ENCODE results near the gene CACNA1H. TPM values are rescaled to one million over a fixed set of nuclear protein-coding genes. Genes with fewer than 3 reads are reported as not detected.
"Not testable (repeated sequence)": the region's sequence is repeated elsewhere in the genome, so short reads cannot be mapped to it uniquely, and the experiment has no call there.

Gene CACNA1H
- total RNA-seq, 2 experiments from 2014 or later = 0.86 to 0.98 TPM

- POLR2A ChIA-PET = no interaction called here
- Mint-ChIP-seq H3K4me3 (no peak overlapping the region), H3K36me3 (ENCODE audit: low read depth) (no peaks in the 10 kb centered on the region), H3K4me1 (peaks cover 5% of the 10 kb centered on the region), H3K27me3 (peaks cover 16% of the 10 kb centered on the region), H3K9me3 (ENCODE audit: low read depth) (peaks cover 8% of the 10 kb centered on the region), H3K27ac (no peak overlapping the region)
- ATAC-seq = no peak
- intact Hi-C loops (cut with DNase I, micrococcal nuclease) = no loop called here
- CTCF ChIA-PET = no interaction called here
- no peak for DNase-seq
Observed at GRCh38 chr16:1262846-1263221, 109.9 kb downstream of the CACNA1H start.

GRCh38 chr16:1263591-1264344 lies 110.9 kb downstream of the CACNA1H start:
- Mint-ChIP-seq H3K27ac (no peak overlapping the region), H3K4me1 (peaks cover 5% of the 10 kb centered on the region), H3K9me3 (ENCODE audit: low read depth) (peaks cover 8% of the 10 kb centered on the region), H3K36me3 (ENCODE audit: low read depth) (no peaks in the 10 kb centered on the region), H3K27me3 (peaks cover 16% of the 10 kb centered on the region), H3K4me3 (no peak overlapping the region)
- CTCF ChIA-PET = interaction anchor here (0.5 kb wide), 1 partner anchor 17 kb away, joined by 4 read pairs; no protein-coding TSS in a partner anchor
- intact Hi-C loops (cut with DNase I, micrococcal nuclease) = no loop called here
- DNase-seq = no peak
- ATAC-seq = no peak
- POLR2A ChIA-PET = no interaction called here

DNA sequence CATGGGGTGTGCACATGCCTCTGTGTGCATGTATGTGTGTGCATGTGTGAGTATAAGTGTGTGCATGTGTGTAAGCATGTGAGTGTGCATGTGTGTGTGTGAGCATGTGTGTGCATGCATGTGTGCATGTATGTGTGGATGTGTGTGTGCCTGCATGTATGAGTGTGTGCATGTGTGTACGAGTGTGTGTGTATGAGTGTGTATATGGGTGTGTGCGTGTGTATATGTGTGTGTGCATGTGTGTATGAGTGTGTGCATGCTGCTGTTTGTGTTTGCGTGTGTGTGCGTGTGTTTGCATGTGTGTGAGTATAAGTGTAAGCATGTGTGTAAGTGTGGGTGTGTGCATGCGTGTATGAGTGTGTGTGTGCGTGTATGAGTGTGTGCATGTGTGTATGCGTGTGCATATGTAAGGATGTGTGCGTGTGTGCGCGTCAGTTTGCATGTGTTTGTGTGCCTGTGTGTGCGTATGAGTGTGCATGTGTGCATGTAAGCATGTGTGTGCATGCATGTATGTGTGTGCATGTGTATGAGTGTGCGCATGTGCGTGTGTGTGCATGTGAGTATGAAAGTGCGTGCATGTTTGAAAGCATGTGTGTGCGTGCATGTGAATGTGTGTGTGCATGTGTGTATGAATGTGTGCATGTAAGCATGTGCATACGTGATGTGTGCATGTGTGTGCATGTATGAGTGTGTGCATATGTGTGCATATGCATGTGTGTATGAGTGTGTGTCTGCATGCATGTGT lies 111.6 kb downstream of the CACNA1H start:
- intact Hi-C loops (cut with DNase I, micrococcal nuclease) = no loop called here
- CTCF ChIA-PET = no interaction called here
- Mint-ChIP-seq H3K4me3 (no peak overlapping the region), H3K36me3 (ENCODE audit: low read depth) (no peaks in the 10 kb centered on the region), H3K27me3 (peaks cover 11% of the 10 kb centered on the region), H3K4me1 (no peaks in the 10 kb centered on the region), H3K9me3 (ENCODE audit: low read depth) (peaks cover 8% of the 10 kb centered on the region), H3K27ac (no peak overlapping the region)
- no peak for DNase-seq
- POLR2A ChIA-PET = no interaction called here
- ATAC-seq = no peak

DNA sequence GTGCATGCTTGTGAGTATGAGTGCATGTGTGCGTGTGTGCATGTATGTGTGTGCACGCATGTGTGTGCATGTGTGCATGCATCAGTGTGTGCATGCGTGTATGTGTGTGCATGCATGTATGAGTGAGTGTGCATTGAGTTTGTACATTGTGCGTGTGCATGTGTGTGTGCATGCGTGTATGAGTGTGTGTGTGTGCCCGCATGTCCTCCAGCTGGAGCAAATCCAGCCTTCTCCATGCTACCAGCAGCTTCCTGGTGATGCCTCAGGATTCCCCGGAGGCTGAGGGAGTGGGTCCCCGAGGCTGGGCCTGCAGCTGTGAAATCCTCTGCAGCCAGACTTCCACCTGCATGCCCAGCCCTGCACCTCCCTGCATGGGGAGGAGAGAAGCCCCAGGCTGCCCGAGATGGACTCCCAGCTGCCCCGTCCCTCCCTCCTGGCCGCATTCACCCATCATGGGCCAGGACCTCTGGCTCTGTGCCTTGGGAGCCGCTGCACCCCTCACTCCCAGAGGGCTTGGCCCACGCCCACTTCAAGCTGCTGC lies 112.3 kb downstream of the CACNA1H start:
- peaks cover 9% of the 10 kb centered on the region for H3K27me3 Mint-ChIP-seq
- intact Hi-C loops (cut with DNase I, micrococcal nuclease) = no loop called here
- no peaks in the 10 kb centered on the region for H3K4me1 Mint-ChIP-seq
- CTCF ChIA-PET = no interaction called here
- no peak overlapping the region for H3K27ac Mint-ChIP-seq
- H3K9me3 Mint-ChIP-seq (ENCODE audit: low read depth) = peaks cover 8% of the 10 kb centered on the region
- no peak for ATAC-seq
- POLR2A ChIA-PET = no interaction called here
- no peak for DNase-seq
- H3K4me3 Mint-ChIP-seq = no peak overlapping the region
- H3K36me3 Mint-ChIP-seq (ENCODE audit: low read depth) = no peaks in the 10 kb centered on the region

DNA sequence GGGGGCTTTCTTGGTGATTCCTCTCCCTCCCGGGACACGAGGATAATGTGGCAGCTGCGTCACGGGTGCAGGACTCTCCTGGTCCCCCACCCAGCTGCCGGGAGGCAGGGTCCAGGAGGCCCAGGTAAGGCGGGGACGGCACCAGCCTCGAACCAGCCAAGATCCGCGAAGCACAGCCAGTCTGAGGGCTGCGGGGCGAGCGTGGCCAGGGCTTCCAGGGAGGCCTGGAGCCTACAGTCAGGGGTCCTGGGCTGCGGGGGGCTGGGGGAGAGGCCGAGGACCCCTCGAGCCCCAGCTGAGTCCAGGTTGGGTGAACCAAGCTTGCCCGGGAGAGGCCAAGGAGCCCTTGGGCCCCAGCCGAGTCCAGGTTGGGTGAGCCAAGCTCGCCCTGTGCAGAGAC lies 112.9 kb downstream of the CACNA1H start:
- H3K27ac Mint-ChIP-seq = no peak overlapping the region
- no peaks in the 10 kb centered on the region for H3K36me3 Mint-ChIP-seq (ENCODE audit: low read depth)
- peaks cover 4% of the 10 kb centered on the region for H3K27me3 Mint-ChIP-seq
- CTCF ChIA-PET = no interaction called here
- no peaks in the 10 kb centered on the region for H3K4me1 Mint-ChIP-seq
- DNase-seq = no peak
- peaks cover 8% of the 10 kb centered on the region for H3K9me3 Mint-ChIP-seq (ENCODE audit: low read depth)
- ATAC-seq = no peak
- POLR2A ChIA-PET = no interaction called here
- H3K4me3 Mint-ChIP-seq = no peak overlapping the region
- intact Hi-C loops (cut with DNase I, micrococcal nuclease) = no loop called here

DNA sequence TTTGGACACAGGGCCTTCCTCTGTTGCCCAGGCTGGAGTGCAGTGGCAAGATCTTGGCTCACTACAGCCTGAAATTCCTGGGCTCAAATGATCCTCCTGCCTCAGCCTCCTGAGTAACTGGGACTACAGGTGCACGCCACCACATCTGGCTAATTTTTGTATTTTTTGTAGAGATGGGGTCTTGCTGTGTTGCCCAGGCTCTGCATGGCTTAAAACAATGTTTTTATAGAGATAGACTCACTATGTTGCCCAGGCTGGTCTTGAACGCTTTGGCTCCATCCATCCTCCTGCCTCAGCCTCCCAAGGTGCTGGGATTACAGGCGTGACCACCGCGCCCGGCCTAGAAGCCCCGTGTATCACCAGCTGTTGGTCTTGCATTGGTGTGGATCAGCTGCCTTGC lies 116.5 kb downstream of the CACNA1H start:
- DNase-seq; H3K4me3 Mint-ChIP-seq; H3K36me3 Mint-ChIP-seq (ENCODE audit: low read depth); POLR2A ChIA-PET; H3K27ac Mint-ChIP-seq; H3K9me3 Mint-ChIP-seq (ENCODE audit: low read depth); ATAC-seq; H3K27me3 Mint-ChIP-seq; intact Hi-C loops (cut with DNase I, micrococcal nuclease); H3K4me1 Mint-ChIP-seq; CTCF ChIA-PET: not testable (repeated sequence)

DNA sequence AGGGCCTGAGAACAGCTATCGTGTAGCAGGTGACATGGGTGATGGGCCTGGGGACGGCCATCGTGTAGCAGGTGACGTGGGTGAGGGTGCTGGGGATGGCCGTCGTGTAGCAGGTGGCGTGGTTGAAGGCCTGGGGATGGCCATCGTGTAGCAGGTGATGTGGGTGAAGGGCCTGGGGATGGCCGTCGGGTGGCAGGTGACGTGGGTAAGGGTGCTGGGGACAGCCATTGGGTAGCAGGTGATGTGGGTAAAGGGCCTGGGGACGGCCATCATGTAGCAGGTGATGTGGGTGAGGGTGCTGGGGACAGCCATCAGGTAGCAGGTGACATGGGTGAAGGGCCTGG lies 118.4 kb downstream of the CACNA1H start:
- Mint-ChIP-seq H3K9me3 (ENCODE audit: low read depth) (no peaks in the 10 kb centered on the region), H3K4me3 (no peak overlapping the region), H3K27me3 (peaks cover 10% of the 10 kb centered on the region), H3K36me3 (ENCODE audit: low read depth) (no peaks in the 10 kb centered on the region), H3K27ac (no peak overlapping the region), H3K4me1 (peaks cover 2% of the 10 kb centered on the region)
- ChIA-PET POLR2A (no interaction called here), CTCF (interaction anchor here (1.2 kb wide), 1 partner anchor 30 kb away, joined by 4 read pairs; no protein-coding TSS in a partner anchor)
- ATAC-seq (no peak), DNase-seq (no peak)
- intact Hi-C loops (cut with DNase I, micrococcal nuclease) = no loop called here

Other genes with a start within 250 kb of the CACNA1H start
- gene LMF1, start 182.1 kb upstream of the CACNA1H start, total RNA-seq = 10 to 100 TPM in 1 of 2 experiments, 1 to 10 TPM in 1; 9.5 to 12.2 TPM
- gene SOX8, start 171.3 kb upstream of the CACNA1H start, total RNA-seq = 1 to 10 TPM; 1.4 to 1.6 TPM
- not detected for gene SSTR5, start 80.4 kb upstream of the CACNA1H start, total RNA-seq
- gene C1QTNF8, start 56.9 kb upstream of the CACNA1H start, total RNA-seq = not detected
- not detected for gene TPSG1, start 72.2 kb downstream of the CACNA1H start, total RNA-seq
- not detected for gene TPSB2, start 77.1 kb downstream of the CACNA1H start, total RNA-seq
- not detected for gene TPSAB1, start 87.6 kb downstream of the CACNA1H start, total RNA-seq
- not detected for gene TPSD1, start 103.0 kb downstream of the CACNA1H start, total RNA-seq
- 100 to 1,000 TPM; 251 to 358 TPM for gene UBE2I, start 156.5 kb downstream of the CACNA1H start, total RNA-seq
- gene BAIAP3, start 180.5 kb downstream of the CACNA1H start, total RNA-seq = 1 to 10 TPM in 1 of 2 experiments, under 1 TPM in 1; 0.57 to 1.0 TPM
- gene TSR3, start 198.8 kb downstream of the CACNA1H start, total RNA-seq = 10 to 100 TPM; 37.6 to 58.7 TPM
- 10 to 100 TPM; 16.3 to 17.4 TPM for gene GNPTG, start 198.8 kb downstream of the CACNA1H start, total RNA-seq